Activated CD8-positive, alpha-beta memory T cell treated with anti-CD3 and anti-CD28 coated beads for 48 hours (primary cell): ENCODE measurements around the gene AFAP1L2.

Experiments used
- DNase-seq, 3 experiments: peaks; one replicate each; pipeline ENCODE4 v3.0.0-alpha.2; 2020; ENCODE audit warnings: low read depth in 2 of 3, low spot score in 2 of 3

The AFAP1L2 gene

GRCh38 chr10:114404171-114405010 lies at the start of gene AFAP1L2:
AFAP1L2 (minus strand) TSS chr10:114404502; CDS start chr10:114404455, 47 bp downstream.
- no peak for DNase-seq

GRCh38 chr10:114453576-114453975 lies 49.3 kb upstream of the AFAP1L2 start:
- no peak for DNase-seq

- no peak for DNase-seq
These were observed 44.6 kb upstream of the AFAP1L2 start for GRCh38 chr10:114448897-114449296.

- DNase-seq: no peak
These were observed 41.0 kb upstream of the AFAP1L2 start for GRCh38 chr10:114445332-114445731.

- no peak for DNase-seq
These were observed 40.5 kb upstream of the AFAP1L2 start for GRCh38 chr10:114444819-114445218.

- no peak for DNase-seq
These were observed 37.9 kb upstream of the AFAP1L2 start for GRCh38 chr10:114442091-114442630.

- no peak for DNase-seq
These were observed 36.8 kb upstream of the AFAP1L2 start for GRCh38 chr10:114441107-114441506.

- DNase-seq: no peak
These were observed 33.4 kb upstream of the AFAP1L2 start for GRCh38 chr10:114437473-114438292.

GRCh38 chr10:114436941-114437340 lies 32.6 kb upstream of the AFAP1L2 start:
- no peak for DNase-seq

- DNase-seq: no peak
These were observed 28.3 kb upstream of the AFAP1L2 start for GRCh38 chr10:114432566-114433093.

GRCh38 chr10:114431414-114432135 lies 27.3 kb upstream of the AFAP1L2 start:
- no peak for DNase-seq

GRCh38 chr10:114430688-114431413 lies 26.5 kb upstream of the AFAP1L2 start:
- no peak for DNase-seq

GRCh38 chr10:114429581-114430335 lies 25.5 kb upstream of the AFAP1L2 start:
- no peak for DNase-seq

GRCh38 chr10:114427124-114427852 lies 23.0 kb upstream of the AFAP1L2 start:
- DNase-seq: no peak

GRCh38 chr10:114426476-114426875 lies 22.2 kb upstream of the AFAP1L2 start:
- no peak for DNase-seq

- no peak for DNase-seq
These were observed 16.6 kb upstream of the AFAP1L2 start for GRCh38 chr10:114420811-114421485.

GRCh38 chr10:114418109-114418508 lies 13.8 kb upstream of the AFAP1L2 start:
- no peak for DNase-seq
